Testis (tissue), 2 donors: ENCODE data around the gene DCXR.

Experiments used
- POLR2A ChIP-seq: fragments of 450-650 bp; IDR thresholded peaks from one replicate; pipeline ENCODE4 v1.6.1; 2017; ENCODE audit warnings: antibody characterized with exemption, mild to moderate bottlenecking, moderate library complexity
- TF ChIP-seq, protein P1 (sequence below), 3 experiments: fragments of 450-650 bp in 2 of 3; fragments of 200-600 bp in 1 of 3; sonication (generic) in 1 of 3; IDR thresholded peaks; one replicate each; pipeline ENCODE4 v1.5.1; 2016 to 2019; ENCODE audit warnings: antibody characterized with exemption in 3 of 3, mild to moderate bottlenecking in 2 of 3, moderate library complexity in 1 of 3

DNA sequence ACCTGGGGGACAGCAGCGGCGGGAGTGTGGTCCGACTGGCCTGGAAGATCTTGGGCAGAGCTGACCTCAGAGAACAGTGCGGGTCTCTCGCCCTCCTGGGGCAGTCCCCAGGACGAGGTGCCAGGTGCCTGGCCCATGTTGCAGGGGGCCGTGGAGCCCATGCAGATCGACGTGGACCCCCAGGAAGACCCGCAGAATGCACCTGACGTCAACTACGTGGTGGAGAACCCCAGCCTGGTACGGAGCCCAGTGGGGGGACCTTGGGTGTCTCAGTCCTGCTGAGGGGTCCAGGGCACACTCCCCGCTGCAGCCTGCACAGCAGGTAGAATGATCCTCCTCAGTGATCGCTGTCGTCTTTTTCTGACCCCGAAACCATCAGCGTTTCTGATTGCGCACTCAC lies 15.6 kb upstream of the DCXR start:
- TF ChIP-seq, protein P1, sequence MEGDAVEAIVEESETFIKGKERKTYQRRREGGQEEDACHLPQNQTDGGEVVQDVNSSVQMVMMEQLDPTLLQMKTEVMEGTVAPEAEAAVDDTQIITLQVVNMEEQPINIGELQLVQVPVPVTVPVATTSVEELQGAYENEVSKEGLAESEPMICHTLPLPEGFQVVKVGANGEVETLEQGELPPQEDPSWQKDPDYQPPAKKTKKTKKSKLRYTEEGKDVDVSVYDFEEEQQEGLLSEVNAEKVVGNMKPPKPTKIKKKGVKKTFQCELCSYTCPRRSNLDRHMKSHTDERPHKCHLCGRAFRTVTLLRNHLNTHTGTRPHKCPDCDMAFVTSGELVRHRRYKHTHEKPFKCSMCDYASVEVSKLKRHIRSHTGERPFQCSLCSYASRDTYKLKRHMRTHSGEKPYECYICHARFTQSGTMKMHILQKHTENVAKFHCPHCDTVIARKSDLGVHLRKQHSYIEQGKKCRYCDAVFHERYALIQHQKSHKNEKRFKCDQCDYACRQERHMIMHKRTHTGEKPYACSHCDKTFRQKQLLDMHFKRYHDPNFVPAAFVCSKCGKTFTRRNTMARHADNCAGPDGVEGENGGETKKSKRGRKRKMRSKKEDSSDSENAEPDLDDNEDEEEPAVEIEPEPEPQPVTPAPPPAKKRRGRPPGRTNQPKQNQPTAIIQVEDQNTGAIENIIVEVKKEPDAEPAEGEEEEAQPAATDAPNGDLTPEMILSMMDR (IDR thresholded peaks at IDR 0.05) = no peak
- TF ChIP-seq POLR2A = no peak
